Cardiac muscle cell (in vitro differentiated cells and primary cell): ENCODE results near the gene SYNPO2L. TPM values are rescaled to one million over a fixed set of nuclear protein-coding genes. Genes with fewer than 3 reads are reported as not detected.

Source experiments
- DNase-seq, 2 donors: peaks; one replicate each; pipeline versions ENCODE4 v3.0.0 to v3.0.0-alpha.2; 2010 to 2017; ENCODE audit warnings: low read depth in 1 of 2, low spot score in 1 of 2
- H3K27ac ChIP-seq: fragments of 200-600 bp; sonication (generic); 2 replicates; pipeline ENCODE4 v1.5.1; 2016
- H3K27me3 ChIP-seq: fragments of 200-600 bp; sonication (generic); 2 replicates; pipeline ENCODE4 v1.6.0; 2016; ENCODE audit warnings: control low read depth
- H3K36me3 ChIP-seq: fragments of 200-600 bp; sonication (generic); 2 replicates; pipeline ENCODE4 v1.5.1; 2016; ENCODE audit warnings: control low read depth
- H3K4me1 ChIP-seq: fragments of 200-600 bp; sonication (generic); 2 replicates; pipeline ENCODE4 v1.8.1; 2017; ENCODE audit warnings: low read depth, mild to moderate bottlenecking, mixed run types
- H3K4me3 ChIP-seq: fragments of 200-600 bp; sonication (generic); 2 replicates; pipeline ENCODE4 v1.5.1; 2016; ENCODE audit warnings: mild to moderate bottlenecking
- H3K9me3 ChIP-seq: fragments of 200-600 bp; sonication (generic); 2 replicates; pipeline ENCODE4 v1.5.1; 2017; ENCODE audit warnings: low read depth, mild to moderate bottlenecking, control low read depth
- polyA plus RNA-seq: library from polyadenylated mRNA; unstranded; fragments of >200 nt; fragmentation: Nextera tagmentation; extraction: Ambion mirVana; gene quantifications from 2 replicates; pipeline ENCODE4 v1.2.1, GENCODE V29; 2016
- total RNA-seq: library from RNA; depleted of rRNA; stranded (reverse); fragments of >200 nt; gene quantifications from 2 replicates; pipeline ENCODE4 v1.2.3, GENCODE V29; 2016
- TF ChIP-seq, protein P1 (sequence below): IDR thresholded peaks from 2 replicates; pipeline ENCODE4 v1.5.1; 2012; ENCODE audit warnings: low read depth, mild to moderate bottlenecking, low read length

The SYNPO2L gene
- total and polyA plus RNA-seq, 2 experiments from 2014 or later, result 13.6 to 33.6 TPM

DNA sequence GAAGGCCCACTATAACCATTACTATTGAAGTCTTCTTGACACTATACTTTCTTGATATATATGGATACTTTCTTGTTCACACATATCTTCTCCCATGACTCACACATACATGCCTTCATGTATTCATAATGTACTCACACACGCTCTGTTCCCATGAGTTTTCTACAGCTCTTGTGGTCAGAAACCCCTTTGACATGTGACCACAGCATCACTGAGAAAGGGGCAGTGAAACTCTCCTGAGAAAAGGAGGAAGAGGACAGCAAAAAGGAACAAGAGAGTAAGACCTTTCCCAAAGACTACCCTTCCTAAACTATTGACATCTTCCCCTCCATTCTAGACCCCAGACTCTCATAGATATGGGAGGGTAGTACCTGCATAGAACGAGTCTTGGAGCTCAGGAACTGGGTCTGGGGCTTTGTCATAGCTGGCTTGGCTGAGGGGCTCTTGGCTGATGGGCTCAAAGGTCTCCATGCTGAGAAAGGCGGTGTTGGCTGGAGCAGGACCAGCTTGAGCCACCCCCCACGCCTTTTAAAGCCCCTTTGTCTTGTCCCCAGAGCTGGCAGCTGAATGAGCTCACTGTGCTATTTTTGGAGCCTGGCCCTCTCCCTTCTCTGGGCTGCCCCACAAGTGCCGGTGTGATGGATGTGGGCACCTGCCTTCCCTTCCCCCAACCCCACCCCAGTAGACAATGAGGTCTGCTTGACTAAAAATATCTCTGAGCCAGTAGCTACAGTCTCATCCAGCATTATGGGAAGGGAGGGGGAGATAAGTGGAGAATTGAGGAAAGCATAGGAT lies 5.1 kb downstream of the SYNPO2L start:
- H3K4me3 ChIP-seq, result peak overlapping the region; percentile 15
- peaks cover 67% of the 10 kb centered on the region for H3K4me1 ChIP-seq
- DNase-seq, result peak; percentile 50 to 91
- no peaks in the 10 kb centered on the region for H3K9me3 ChIP-seq
- no peaks in the 10 kb centered on the region for H3K27me3 ChIP-seq
- TF ChIP-seq, protein P1, sequence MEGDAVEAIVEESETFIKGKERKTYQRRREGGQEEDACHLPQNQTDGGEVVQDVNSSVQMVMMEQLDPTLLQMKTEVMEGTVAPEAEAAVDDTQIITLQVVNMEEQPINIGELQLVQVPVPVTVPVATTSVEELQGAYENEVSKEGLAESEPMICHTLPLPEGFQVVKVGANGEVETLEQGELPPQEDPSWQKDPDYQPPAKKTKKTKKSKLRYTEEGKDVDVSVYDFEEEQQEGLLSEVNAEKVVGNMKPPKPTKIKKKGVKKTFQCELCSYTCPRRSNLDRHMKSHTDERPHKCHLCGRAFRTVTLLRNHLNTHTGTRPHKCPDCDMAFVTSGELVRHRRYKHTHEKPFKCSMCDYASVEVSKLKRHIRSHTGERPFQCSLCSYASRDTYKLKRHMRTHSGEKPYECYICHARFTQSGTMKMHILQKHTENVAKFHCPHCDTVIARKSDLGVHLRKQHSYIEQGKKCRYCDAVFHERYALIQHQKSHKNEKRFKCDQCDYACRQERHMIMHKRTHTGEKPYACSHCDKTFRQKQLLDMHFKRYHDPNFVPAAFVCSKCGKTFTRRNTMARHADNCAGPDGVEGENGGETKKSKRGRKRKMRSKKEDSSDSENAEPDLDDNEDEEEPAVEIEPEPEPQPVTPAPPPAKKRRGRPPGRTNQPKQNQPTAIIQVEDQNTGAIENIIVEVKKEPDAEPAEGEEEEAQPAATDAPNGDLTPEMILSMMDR, result no peak
- H3K27ac ChIP-seq, result peak overlapping the region; percentile 100
- no peaks in the 10 kb centered on the region for H3K36me3 ChIP-seq

DNA sequence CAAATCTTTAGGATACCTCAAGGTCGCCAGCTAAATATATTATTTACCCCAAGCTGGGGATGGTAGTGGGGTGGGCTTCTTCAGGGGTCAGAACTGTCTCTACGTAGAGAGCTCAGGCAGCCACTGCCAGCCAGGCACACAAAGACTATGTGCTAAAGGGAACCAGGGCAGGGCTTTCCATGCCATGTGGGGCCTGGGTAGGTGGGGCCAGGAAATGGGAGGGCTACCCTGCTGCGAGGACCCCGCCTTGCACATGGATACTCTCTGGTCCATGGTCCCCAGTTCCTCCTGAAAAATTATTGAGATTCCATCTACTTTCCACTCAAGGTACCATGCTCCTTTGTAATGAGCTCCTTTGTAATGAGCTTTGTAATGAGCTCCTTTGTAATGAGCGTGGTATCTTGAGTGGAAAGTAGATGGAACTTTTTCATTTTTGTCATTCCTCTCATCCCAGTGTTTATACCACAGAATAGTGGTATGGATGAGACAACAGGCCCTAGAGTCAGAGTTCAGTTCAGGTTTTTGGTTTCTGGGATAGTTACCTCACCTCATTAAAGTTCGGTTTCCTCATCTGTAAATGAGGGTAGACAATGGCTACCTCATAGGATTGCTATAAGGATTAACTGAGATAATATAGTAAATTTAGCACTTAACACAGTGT lies 5.8 kb downstream of the SYNPO2L start:
- TF ChIP-seq, protein P1, result no peak
- H3K9me3 ChIP-seq, result no peaks in the 10 kb centered on the region
- no peaks in the 10 kb centered on the region for H3K36me3 ChIP-seq
- H3K27me3 ChIP-seq, result no peaks in the 10 kb centered on the region
- H3K4me3 ChIP-seq, result peak overlapping the region; percentile 15
- no peak for DNase-seq
- peaks cover 64% of the 10 kb centered on the region for H3K4me1 ChIP-seq
- H3K27ac ChIP-seq, result peak overlapping the region; percentile 100

DNA sequence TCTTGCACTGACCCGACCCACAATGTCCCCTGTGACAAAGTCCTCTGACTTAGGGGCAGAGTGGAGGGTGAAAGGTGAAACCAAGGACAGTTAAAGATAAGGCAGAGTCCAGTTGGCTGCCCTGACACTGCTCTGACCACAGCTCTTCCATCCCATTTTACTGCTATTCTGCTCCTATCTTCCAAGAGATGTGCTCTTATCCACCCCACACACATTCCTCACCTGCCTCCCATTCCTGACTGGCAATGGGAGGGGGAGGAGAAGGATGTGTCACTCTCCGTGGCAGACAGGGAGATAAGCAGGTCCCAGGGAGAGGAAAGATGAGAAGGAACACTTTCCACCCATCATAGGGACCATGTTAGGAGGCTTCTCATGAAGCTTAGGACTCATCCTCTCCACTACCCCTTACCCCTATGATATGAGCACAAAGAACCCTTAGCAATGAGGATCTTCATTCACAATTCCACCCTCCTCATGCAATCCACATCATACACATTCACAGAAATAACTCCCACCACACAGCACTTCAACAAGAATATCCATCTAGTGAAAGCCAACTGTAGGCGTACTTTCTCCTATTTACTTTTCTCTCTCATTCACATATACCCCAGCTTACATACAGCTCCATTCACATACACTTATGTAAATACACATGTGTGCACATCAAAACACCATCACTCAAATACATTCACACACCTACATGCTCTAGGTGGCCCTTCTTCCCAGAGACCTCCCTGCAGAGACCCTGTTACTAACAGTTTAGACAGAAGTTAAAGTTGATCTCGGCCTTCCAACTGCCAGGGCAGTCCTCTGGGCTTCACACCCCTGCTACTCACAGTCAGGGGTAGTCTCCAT lies 6.6 kb downstream of the SYNPO2L start:
- H3K9me3 ChIP-seq, result no peaks in the 10 kb centered on the region
- H3K4me1 ChIP-seq, result peaks cover 63% of the 10 kb centered on the region
- DNase-seq, result peak; percentile 23 to 31
- H3K27ac ChIP-seq, result peak overlapping the region; percentile 100
- TF ChIP-seq, protein P1, result no peak
- H3K36me3 ChIP-seq, result no peaks in the 10 kb centered on the region
- H3K4me3 ChIP-seq, result peak overlapping the region; percentile 15
- H3K27me3 ChIP-seq, result no peaks in the 10 kb centered on the region

DNA sequence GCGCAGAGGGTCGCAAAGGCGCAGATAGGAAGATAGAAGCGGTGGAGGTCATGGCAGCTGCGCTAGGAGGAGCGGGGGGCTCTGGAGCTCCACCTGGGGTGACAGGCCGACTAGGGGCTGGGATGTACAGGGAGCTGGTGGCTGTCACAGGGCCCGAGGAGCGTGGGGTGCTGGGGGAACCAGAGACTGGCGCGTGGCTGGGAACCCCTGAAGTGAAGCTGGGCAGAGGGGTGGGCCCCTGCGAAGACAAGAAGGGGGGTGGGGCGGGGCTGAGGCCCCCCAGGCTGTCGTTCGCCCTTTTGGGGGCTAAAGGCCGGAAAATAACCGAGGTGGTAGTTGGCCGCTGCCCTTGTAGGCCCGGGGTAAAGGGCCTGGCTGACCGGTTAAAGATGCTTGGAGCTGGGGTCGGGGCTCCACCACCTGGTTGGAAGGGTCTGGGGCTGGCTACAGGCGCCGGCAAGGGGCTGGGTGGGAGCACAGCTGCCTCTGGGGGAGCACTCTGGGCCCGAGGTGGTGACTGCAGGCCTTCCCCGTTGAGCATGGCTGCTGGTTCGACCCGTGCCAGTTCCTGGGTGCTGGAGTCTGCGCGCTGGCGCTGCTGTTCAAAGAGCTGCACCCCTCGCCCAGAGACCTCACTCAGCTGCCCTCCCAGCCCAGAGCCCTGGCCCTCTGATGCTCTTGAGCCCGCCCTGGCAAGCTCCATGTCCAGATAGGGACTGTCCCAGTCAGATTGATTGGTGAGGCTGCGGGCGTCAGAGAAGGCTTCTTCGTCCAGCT lies 7.8 kb downstream of the SYNPO2L start:
- H3K36me3 ChIP-seq, result no peaks in the 10 kb centered on the region

More for the DNA sequence above, 7.8 kb downstream of the SYNPO2L start:
- Histone ChIP-seq H3K9me3 (no peaks in the 10 kb centered on the region), H3K27me3 (no peaks in the 10 kb centered on the region), H3K27ac (peak overlapping the region; percentile 100), H3K4me1 (peaks cover 52% of the 10 kb centered on the region), H3K4me3 (no peak overlapping the region)
- peak in 1 of 2 donors; percentile 22 for DNase-seq
- TF ChIP-seq, protein P1, result no peak
